Lung (tissue), 12 donors: ENCODE data around the gene SRP72. TPM values are rescaled to one million over a fixed set of nuclear protein-coding genes. Genes with fewer than 3 reads are reported as not detected.

Experiments
- ATAC-seq: fragments of 200-7000 bp; cut with Tn5 transposase; one replicate; pipeline ENCODE4 v1.9.1; 2020; ENCODE audit warnings: moderate number of reproducible peaks; ENCODE audit not compliant: insufficient read depth, low FRiP score
- DNase-seq, 3 donors: peaks; one replicate each; pipeline ENCODE4 v3.0.0-alpha.2; 2013 to 2017
- H3K27ac ChIP-seq, 2 donors: one replicate each; pipeline ENCODE4 v1.5.1; 2013; ENCODE audit warnings: mild to moderate bottlenecking in 2 of 2, moderate library complexity in 2 of 2, control low read depth in 1 of 2, inconsistent platforms in 1 of 2, low read depth in 1 of 2, low read length in 1 of 2
- H3K27me3 ChIP-seq, 3 donors: one replicate each; pipeline ENCODE4 v1.5.1; 2013; ENCODE audit warnings: low read length in 2 of 3; ENCODE audit not compliant: control insufficient read depth in 3 of 3, insufficient read depth in 3 of 3
- H3K36me3 ChIP-seq, 4 donors: one replicate each; pipeline ENCODE4 v1.5.1; 2013; ENCODE audit warnings: low read length in 4 of 4, mild to moderate bottlenecking in 1 of 4, moderate library complexity in 1 of 4; ENCODE audit not compliant: control insufficient read depth in 4 of 4, insufficient read depth in 4 of 4
- H3K4me1 ChIP-seq, 5 donors: one replicate each; pipeline ENCODE4 v1.5.1; 2013; ENCODE audit warnings: low read length in 5 of 5, mild to moderate bottlenecking in 2 of 5, moderate library complexity in 1 of 5; ENCODE audit not compliant: control insufficient read depth in 5 of 5, insufficient read depth in 5 of 5
- H3K4me3 ChIP-seq: one replicate; pipeline ENCODE4 v1.5.1; 2013; ENCODE audit warnings: mild to moderate bottlenecking, control low read depth, moderate library complexity
- H3K9ac ChIP-seq, 2 donors: one replicate each; pipeline ENCODE4 v1.5.1; 2013; ENCODE audit warnings: low read length in 2 of 2, control low read depth in 1 of 2; ENCODE audit not compliant: insufficient read depth in 1 of 2
- H3K9me3 ChIP-seq, 4 donors: one replicate each; pipeline ENCODE4 v1.5.1; 2013; ENCODE audit warnings: low read length in 3 of 4, mild to moderate bottlenecking in 1 of 4, moderate library complexity in 1 of 4; ENCODE audit not compliant: control insufficient read depth in 4 of 4, insufficient read depth in 3 of 4
- CTCF ChIP-seq: IDR thresholded peaks from 2 replicates; pipeline ENCODE4 v1.5.1; 2012; ENCODE audit warnings: mild to moderate bottlenecking; ENCODE audit errors: control extremely low read depth, extremely low read depth
- WGBS, 2 donors: extraction: QIAGEN DNeasy Blood & Tissue Kit; methylation state at CpG; one replicate each; pipeline ENCODE4 v1.1.7; 2013; 5-methylcytosine and 5-hydroxymethylcytosine counted together
- polyA plus RNA-seq, 2 donors: library from polyadenylated mRNA; stranded (reverse); fragments of 200-250 nt; gene quantifications; one replicate each; pipeline ENCODE4 v1.2.1, GENCODE V29; 2013
- total RNA-seq, 2 donors: library from RNA; depleted of rRNA in 1 of 2; stranded (reverse); fragments of >200 nt in 1 of 2; gene quantifications; one replicate each; pipeline ENCODE4 v1.2.1, GENCODE V29; 2014 to 2021
- donor health status: control.
- donor health status: control.
- donor health status: Bipolar disorder and iron deficiency.
- donor health status: healthy.
- donor health status: DM: yes; HTN: yes; CAD: no.

Gene SRP72
- total and polyA plus RNA-seq, 4 donors = 31.1 to 98.0 (median 71.1) TPM

- Histone ChIP-seq H3K9me3 (no peaks in the 10 kb centered on the region), H3K27ac (no peak overlapping the region), H3K9ac (no peak overlapping the region), H3K4me3 (no peak overlapping the region), H3K27me3 (no peaks in the 10 kb centered on the region), H3K36me3 (peaks cover 9 to 22% (median 19%) of the 10 kb centered on the region in 4 donors), H3K4me1 (peaks cover 7 to 36% (median 18%) of the 10 kb centered on the region in 5 donors)
- ATAC-seq (no peak), DNase-seq (peak in 1 of 3 donors; percentile 10)
- WGBS, 2 donors = 45 to 58% methylated on average over 6 of the region's 6 CpGs
- no peak for TF ChIP-seq CTCF
These were observed 2.2 kb downstream of the SRP72 start for GRCh38 chr4:56469489-56470210.

GRCh38 chr4:56475917-56476316, 8.5 kb downstream of the SRP72 start:
- no peaks in the 10 kb centered on the region for H3K9me3 ChIP-seq
- no peaks in the 10 kb centered on the region for H3K27me3 ChIP-seq
- no peak overlapping the region for H3K27ac ChIP-seq
- no peak for TF ChIP-seq CTCF
- ATAC-seq = no peak
- 63 to 83% methylated on average over 2 of the region's 2 CpGs for WGBS, 2 donors
- peaks cover 21 to 63% (median 43%) of the 10 kb centered on the region in 4 donors for H3K36me3 ChIP-seq
- H3K9ac ChIP-seq = no peak overlapping the region
- DNase-seq = no peak
- no peaks in the 10 kb centered on the region for H3K4me1 ChIP-seq
- H3K4me3 ChIP-seq = no peak overlapping the region

GRCh38 chr4:56477192-56477702, 9.8 kb downstream of the SRP72 start:
- H3K4me3 ChIP-seq = no peak overlapping the region
- no peak overlapping the region for H3K9ac ChIP-seq
- ATAC-seq (no peak), DNase-seq (no peak)
- 96 to 97% methylated on average over 5 of the region's 5 CpGs for WGBS, 2 donors
- no peaks in the 10 kb centered on the region for H3K27me3 ChIP-seq
- no peaks in the 10 kb centered on the region for H3K9me3 ChIP-seq
- no peak overlapping the region for H3K27ac ChIP-seq
- H3K4me1 ChIP-seq = no peaks in the 10 kb centered on the region
- TF ChIP-seq CTCF = no peak
- peaks cover 22 to 60% (median 40%) of the 10 kb centered on the region in 4 donors for H3K36me3 ChIP-seq

- peaks cover 16 to 46% (median 30%) of the 10 kb centered on the region in 4 donors for H3K36me3 ChIP-seq
- DNase-seq = no peak
- 48 to 83% methylated on average over 3 of the region's 3 CpGs for WGBS, 2 donors
- no peaks in the 10 kb centered on the region for H3K27me3 ChIP-seq
- ATAC-seq = no peak
- no peak overlapping the region for H3K27ac ChIP-seq
- no peak overlapping the region for H3K4me3 ChIP-seq
- no peaks in the 10 kb centered on the region for H3K4me1 ChIP-seq
- TF ChIP-seq CTCF = no peak
- no peaks in the 10 kb centered on the region for H3K9me3 ChIP-seq
- H3K9ac ChIP-seq = no peak overlapping the region
These were observed 13.3 kb downstream of the SRP72 start for GRCh38 chr4:56480691-56481090.
